CD1c-positive myeloid dendritic cell (primary cell): ENCODE results near the gene KATNAL2.

Source experiments
- DNase-seq: peaks from one replicate; pipeline ENCODE4 v3.0.0-alpha.2; 2016; ENCODE audit errors: extremely low spot score

KATNAL2 gene, protein sequence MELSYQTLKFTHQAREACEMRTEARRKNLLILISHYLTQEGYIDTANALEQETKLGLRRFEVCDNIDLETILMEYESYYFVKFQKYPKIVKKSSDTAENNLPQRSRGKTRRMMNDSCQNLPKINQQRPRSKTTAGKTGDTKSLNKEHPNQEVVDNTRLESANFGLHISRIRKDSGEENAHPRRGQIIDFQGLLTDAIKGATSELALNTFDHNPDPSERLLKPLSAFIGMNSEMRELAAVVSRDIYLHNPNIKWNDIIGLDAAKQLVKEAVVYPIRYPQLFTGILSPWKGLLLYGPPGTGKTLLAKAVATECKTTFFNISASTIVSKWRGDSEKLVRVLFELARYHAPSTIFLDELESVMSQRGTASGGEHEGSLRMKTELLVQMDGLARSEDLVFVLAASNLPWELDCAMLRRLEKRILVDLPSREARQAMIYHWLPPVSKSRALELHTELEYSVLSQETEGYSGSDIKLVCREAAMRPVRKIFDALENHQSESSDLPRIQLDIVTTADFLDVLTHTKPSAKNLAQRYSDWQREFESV

GRCh38 chr18:46917108-46917802, at the start of gene KATNAL2, which contains the start of gene PIAS2:
TSS of gene KATNAL2 (plus strand) at chr18:46917602. CDS start at chr18:46946873, 29,271 bp downstream.
TSS of gene PIAS2 (minus strand) at chr18:46917507. CDS start at chr18:46917345, 162 bp downstream.
- peak; percentile 84 for DNase-seq

GRCh38 chr18:46868169-46868921, 49.1 kb upstream of the KATNAL2 start:
- peak; percentile 15 for DNase-seq

- no peak for DNase-seq
Measured at GRCh38 chr18:46877329-46877987, 39.9 kb upstream of the KATNAL2 start.

GRCh38 chr18:46883180-46883579, 34.2 kb upstream of the KATNAL2 start:
- DNase-seq = no peak

DNA sequence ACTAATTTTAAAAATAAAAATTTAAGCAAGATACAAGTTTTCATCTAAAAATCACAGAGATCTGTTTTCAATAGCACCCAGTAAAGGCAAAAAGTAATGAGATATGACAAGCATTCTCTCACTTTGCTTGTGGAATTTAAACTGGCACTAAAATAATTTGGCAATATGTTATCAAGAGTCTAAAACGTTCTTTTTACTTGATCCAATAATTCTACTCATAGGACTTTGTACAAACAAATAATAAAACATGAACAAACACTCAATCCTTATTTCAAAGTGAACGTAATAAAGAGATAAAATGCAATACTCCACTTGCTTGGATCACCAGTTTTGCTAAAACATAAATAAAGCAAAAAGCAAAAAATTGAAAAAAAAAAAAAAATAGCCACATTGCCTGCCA, 30.5 kb upstream of the KATNAL2 start:
- no peak for DNase-seq

- no peak for DNase-seq
Measured at GRCh38 chr18:46888965-46889364, 28.4 kb upstream of the KATNAL2 start.

DNA sequence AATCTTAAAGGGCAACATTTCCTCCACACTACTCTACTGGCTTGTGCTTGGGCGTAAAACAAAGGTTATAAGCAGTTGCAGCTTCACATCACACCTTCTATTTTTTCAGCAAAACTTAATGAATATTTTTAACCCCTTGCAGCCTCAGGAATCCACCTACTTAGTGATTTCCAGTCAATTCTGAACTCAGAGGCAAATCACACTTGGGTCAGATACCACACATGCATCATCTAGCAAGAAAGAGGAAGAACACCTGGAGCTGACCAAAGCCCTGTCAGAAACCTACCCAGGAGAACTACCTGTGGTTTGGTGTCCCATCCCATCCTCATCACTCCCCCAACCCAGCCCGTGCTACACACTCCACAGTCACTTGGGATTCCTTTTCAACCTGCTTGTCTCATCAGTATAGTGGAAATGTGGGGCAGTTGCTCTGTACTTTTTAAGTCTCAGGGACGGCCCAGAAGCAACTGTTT, 25.6 kb upstream of the KATNAL2 start:
- DNase-seq = no peak

DNA sequence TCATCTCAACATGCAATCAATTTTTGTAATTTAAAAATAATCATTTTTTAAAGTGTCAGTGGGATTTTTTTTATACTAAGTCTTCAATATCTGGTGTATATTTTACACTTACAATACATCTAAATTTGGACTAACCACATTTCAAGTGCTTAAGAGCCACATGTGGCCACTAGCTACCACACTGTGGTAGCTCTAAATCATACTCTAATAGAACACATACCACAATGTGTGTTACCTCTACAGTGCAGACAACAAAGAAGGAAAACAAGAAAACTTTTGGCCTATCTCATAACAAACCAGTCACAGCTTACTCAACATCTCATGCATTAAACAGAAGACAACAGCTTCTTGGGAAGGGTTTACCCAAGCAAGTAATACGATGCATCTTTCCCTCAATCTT, 24.6 kb upstream of the KATNAL2 start:
- no peak for DNase-seq

DNA sequence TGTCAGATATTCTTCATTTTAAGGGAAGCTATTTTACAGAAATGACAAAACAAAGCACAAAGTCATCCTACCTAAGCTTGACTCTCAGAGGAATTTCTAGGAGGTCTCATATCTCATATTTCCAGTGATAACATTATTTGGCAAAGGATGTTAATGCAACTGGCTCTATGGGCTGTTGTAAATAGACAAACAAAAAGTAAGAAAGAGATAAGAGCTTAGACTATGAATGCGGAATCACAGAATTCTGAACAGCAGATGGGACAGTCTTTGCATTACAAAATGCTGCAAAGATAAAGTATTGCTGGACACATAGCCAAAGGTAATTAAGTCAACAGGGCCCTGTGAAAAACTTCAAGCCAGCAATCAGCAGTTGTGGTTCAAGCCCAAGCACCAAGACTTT, 24.0 kb upstream of the KATNAL2 start:
- DNase-seq = no peak

DNA sequence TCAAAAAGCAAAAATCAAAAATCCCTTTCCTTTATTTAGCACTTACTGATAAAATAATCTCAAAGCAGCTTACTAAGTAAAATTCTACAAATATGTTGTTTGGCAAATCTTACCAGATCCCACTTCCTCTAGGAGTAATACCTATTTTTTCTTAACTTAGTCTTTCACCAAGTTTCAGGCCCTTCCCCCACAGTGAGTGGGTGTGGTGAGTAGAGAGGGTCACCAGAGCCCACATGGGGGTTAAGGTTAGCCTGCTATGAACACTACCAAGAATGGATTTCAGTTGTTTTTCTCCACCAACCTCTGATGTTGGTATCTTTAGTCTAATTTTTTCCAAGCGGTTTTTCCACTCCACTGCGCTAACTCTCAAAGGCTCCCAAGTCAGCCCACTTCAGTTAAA, 23.3 kb upstream of the KATNAL2 start:
- DNase-seq = no peak

DNA sequence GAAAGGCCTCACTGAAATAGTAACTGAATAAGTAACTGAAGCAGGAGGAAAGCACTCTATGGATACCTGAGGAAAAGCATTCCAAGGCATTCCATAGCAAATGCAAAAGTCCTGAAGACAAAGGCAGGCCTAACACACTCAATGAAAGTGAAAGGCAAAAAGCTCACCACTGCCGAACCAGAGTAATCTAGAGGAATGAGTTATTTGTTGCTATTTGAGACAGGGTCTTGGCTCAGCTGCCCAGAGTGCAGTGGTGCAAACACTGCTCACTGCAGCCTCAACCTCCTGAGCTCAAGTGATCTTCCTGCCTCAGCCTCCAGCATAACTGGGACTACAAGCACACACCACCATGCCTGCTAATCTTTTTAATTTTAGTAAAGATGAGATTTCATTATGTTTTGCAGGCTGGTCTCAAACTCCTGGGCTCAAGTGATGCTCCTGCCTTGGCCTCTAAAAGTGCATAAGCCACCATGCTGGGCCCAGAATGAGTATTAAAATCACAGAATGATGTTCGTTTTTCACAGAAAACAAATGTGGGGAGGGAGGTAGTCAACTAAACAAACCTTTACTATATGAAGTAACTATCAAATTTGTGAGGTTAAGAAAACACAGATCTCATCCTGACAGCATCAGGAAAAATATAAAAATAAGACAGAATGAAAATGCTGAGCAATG, 18.0 kb upstream of the KATNAL2 start:
- no peak for DNase-seq

DNA sequence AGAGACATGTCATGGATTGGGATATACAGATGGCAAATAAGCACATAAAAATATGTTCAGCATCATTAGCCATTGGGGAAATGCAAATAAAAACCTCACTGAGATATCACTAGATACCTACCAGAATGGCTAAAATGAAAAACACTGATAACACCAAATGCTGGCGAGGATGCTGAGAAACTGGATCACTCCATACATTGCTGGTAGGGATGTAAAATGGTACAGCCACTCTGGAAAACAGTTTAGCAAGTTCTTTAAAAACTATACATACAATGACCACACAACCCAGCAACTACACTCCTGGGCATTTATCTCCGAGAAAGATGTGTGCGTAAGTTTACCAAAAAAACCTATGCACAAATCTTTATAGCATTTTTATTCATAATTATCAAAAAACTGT, 14.0 kb upstream of the KATNAL2 start:
- DNase-seq = no peak

DNA sequence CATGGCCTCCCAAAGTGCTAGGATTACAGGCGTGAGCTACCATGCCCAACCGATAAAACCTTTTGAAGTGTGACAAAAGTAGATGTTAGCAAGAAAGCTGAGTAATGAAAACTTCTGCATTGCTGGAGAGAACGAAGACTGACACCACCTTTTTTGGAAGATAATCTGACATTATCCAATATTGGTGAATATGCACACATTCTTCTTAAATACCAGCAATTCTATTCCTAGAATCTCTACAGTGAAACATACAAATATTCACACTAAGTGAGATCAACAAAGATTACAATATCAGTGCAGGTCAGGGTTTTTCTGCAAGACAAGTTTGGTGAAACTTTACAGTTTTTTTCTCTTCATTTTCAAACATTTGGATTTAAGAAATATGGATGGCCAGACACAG, 7.9 kb upstream of the KATNAL2 start:
- DNase-seq = no peak

DNA sequence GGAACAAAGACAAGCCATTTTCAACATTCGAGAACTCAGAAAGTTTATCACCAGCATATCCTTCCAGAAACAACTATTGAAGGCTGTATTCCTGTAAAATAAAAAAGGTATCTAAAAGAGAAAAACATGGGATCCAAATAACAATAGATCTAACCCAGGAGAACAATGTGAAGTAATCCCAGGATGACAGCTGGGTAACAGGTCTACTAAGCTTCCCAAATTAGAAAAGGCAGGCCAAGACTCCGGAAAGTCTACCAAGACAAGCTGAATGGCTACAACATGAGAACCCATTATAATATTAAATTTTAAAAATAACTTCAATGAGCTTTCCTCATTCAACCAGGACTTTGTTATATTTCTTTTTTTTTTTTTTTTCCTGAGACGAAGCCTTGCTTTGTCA, 6.5 kb upstream of the KATNAL2 start:
- no peak for DNase-seq

DNA sequence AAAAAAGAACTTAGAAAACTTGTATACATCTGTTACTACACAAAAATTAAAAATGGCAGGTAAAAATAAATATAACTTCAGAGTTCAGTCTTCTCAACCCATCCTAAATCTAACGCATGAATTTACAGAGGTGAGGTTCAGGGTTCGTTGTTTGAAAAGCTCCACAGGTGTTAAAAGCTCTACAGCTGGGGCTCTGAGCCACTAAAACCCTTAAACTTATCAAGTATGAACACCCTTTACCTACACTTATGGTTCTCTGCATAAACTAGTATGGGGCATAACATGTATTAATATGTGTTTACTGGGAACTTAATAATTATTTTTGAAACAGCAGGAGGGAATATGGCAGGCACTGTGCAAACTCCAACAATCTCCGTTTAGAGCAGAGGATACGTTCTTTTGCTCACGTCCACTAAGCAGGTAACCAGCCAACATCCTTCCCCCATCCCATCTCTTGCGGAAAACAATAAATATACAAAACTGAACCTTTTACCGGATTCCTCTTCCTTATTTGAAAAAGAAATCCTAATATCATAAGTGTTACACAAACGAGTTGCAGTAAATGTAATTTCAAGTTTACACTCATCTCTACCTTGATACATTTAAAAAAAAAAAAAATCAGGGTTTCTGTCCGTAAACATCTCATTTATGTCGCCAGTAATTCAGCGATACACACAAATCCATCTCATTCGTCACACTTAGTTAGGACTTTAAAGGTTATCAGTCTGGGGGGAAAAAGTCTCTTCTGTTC, 1.4 kb upstream of the KATNAL2 start:
- DNase-seq = no peak

DNA sequence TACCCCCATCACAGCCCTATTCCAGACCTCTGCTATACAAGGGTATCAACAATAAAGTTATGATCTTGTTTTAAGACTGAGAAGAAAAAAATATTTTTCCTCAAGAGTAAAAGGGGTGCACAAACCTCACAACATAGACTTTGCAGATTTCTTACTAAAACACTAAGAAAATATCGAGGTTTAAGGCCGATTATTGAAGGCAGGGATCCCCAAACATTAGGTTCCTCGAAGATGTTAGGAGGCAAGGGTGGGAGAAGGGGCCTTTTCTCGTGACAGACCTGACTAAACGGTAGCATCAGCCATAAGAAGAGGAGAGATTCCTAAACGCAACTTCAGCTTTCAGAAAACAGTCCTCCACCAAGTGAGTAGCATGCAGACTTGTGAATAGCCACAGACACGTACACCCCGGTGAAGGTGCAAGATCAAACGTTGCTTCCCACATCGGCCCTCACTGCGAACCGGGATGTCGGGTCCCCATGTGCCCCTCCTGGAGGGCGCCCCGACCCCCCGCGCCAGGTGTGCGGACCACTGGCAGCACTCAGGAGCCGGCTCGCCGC, 773 bp upstream of the KATNAL2 start:
- no peak for DNase-seq

DNA sequence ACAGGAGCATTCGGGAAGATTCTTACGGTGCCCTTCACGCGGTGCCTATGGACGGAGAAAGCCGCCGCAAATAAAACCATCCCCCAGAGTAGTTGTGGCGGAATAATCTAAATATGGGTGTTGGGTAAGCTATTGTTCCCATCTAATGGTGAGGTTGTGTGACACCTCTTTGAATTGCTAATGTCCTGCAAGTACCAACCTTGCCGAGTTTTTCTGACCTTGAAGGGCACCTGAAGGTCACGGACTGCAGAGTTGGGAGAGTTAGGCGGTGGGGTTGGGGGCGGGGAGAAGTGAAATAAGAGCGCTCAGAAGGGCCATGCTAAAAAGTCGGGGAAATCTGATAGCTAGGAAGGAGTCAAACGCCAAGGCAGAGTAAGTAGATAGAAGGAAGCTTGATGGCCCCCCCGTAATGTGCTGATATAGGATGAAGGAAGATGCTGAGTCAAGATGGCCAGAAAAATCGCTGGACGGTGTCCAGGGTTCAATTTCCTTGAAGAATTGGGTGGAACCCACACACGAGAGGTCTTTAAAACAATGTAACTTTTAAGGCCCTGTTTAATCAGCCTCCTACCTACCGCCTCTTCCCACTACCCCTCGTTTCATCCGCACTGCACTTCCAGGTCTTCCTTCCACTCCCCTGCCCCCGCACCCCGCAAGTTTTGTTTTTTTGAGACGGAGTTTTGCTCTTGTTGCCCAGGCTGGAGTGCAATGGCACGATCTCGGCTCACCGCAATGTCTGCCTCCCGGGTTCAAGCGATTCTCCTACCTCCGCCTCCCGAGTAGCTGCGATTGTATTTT, 600 bp downstream of the KATNAL2 start:
- peak; percentile 11 for DNase-seq

DNA sequence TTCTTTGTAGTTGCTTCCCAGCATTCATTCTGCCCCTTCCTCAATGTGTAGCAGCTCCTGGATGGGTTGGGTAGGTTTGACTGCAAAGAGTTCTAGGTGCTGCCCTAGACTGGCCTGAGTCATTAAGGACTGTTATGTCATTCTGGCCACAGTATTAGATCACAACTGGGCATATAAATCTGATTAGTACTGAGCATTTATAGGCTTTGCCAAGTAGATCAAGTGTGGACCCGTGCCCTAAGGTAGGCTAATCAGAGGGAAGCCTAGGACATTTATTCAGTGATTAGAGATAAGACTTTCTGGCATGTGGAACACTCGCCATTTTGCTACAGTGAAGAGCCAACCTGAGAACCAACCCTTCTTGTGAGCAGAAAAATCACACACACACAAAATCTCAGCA, 2.7 kb downstream of the KATNAL2 start:
- DNase-seq = no peak

GRCh38 chr18:46920653-46921052, 3.3 kb downstream of the KATNAL2 start:
- DNase-seq = no peak
